Adipose tissue (tissue), 3 donors: Measurements from ENCODE around the gene GOLGA6L9. TPM values are rescaled to one million over a fixed set of nuclear protein-coding genes. Genes with fewer than 3 reads are reported as not detected.
"Not testable (repeated sequence)": the region's sequence is repeated elsewhere in the genome, so short reads cannot be mapped to it uniquely, and the experiment has no call there.

Experiments used
- H3K27ac ChIP-seq: one replicate; pipeline ENCODE4 v1.5.1; 2013; ENCODE audit warnings: low read depth, low read length
- WGBS, 3 donors: extraction: QIAGEN DNeasy Blood & Tissue Kit; methylation state at CpG; one replicate each; pipeline ENCODE4 v1.1.7; 2013; 5-methylcytosine and 5-hydroxymethylcytosine counted together
- polyA plus RNA-seq, 3 donors: library from polyadenylated mRNA; stranded (reverse); fragments of 200-250 nt; gene quantifications; one replicate each; pipeline ENCODE4 v1.2.3, GENCODE V29; 2013
- donor health status: healthy with polysubstance abuse.
- donor health status: Bipolar disorder and iron deficiency.
- donor health status: healthy.

GOLGA6L9 gene, protein sequence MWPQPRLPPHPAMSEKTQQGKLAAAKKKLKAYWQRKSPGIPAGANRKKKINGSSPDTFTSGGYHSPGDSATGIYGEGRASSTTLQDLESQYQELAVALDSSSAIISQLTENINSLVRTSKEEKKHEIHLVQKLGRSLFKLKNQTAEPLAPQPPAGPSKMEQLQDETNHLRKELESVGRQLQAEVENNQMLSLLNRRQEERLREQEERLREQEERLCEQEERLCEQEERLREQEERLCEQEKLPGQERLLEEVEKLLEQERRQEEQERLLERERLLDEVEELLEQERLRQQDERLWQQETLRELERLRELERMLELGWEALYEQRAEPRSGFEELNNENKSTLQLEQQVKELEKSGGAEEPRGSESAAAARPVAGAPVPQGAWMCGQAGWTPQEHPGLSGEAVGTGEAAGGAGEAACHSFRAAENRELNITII
- polyA plus RNA-seq, result 1 to 10 TPM in 2 of 3 donors, under 1 TPM in 1; 0.71 to 7.3 (median 1.7) TPM

DNA sequence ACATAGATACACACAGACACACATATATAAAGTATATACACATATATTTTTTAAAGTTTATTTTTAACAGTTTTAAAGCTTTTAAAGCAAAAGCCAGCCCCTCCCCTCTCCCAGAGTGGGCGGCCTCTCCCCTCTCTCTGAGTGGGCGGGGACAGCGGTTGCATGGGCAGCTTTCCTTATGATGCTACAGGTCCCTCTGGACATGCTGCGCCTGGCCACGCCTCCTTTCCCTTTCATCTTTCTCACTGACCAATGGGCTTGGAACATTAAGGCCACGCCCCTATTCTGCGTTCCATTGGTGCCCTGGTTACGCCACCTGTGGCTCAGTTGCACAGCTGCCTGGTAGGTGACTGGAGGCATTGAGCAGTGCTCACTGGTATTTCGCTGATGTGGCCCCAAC lies at the start of gene GOLGA6L9:
GOLGA6L9 (plus strand) TSS at position 124 of the 400 bp plus-strand sequence; CDS start at position 388, 264 bp downstream.
- 86 to 96% (median 96%) methylated on average over 5 to 8 of the region's 9 CpGs for WGBS, 3 donors
- H3K27ac ChIP-seq, result not testable (repeated sequence)

GRCh38 chr15:82381330-82381955 lies 48.2 kb upstream of the GOLGA6L9 start:
- H3K27ac ChIP-seq, result not testable (repeated sequence)
- WGBS, 3 donors, result 77 to 85% (median 83%) methylated on average over 10 of the region's 11 CpGs

DNA sequence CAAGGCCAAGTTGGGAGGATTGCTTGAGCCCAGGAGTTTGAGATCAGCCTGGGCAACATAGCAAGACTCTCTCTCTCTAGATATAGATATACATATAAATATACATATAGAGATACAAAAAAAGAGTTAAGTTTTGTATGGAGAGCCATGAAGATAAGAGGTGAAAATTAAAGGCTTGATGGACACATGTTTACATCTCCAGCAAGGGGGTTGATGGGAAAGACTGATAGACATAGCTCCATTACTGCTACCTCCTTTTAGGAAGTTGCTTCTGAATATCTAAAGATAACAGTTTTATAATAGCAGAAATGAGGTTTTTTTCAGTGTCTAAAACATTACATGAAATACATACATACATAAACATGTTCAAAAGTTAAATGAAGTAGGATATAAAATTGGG lies 42.4 kb upstream of the GOLGA6L9 start:
- H3K27ac ChIP-seq, result not testable (repeated sequence)

GRCh38 chr15:82390152-82390551 lies 39.5 kb upstream of the GOLGA6L9 start:
- not testable (repeated sequence) for H3K27ac ChIP-seq
- WGBS, 3 donors, result 96 to 100% (median 97%) methylated on average over 3 of the region's 3 CpGs

DNA sequence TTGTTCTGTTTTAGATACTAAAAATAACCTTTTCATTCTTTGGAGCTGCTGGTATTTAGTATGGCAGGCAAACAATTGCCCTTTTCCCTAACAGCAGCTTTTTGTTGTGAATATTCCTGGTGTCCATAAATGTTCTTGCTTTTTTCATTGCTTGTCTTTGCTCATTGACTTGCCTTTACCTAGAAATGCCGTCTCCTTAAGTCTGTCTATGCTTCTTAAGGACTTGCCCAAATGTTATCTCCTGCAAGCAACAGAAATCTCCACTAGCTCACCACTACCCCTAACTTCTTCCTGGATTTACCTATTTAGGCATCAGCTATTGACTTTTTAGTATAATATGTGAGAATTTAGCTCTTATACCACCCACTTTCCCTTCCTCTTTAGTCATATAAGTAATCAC lies 37.5 kb upstream of the GOLGA6L9 start:
- 89 to 96% (median 93%) methylated on average over 1 of the region's 1 CpG for WGBS, 3 donors
- not testable (repeated sequence) for H3K27ac ChIP-seq

DNA sequence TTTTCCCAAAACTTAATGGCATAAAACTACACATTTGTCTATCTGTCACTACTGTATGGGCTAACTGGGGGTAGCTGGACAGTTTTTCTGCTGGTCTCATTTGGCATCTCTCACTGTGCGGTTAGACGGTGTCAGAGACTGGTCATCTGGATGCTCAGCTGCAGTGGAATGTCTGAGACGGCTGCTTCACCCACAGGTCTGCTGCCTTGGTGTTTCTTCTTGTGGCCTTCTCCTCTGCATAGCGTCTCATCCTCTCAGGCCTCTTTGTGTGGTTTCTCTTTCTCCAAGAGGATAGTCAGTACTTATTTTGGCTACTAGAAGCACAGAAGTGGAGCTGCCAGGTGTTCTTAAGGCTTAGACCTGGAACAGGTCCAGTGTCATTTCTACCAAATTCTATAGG lies 35.9 kb upstream of the GOLGA6L9 start:
- WGBS, 3 donors, result 93 to 99% (median 96%) methylated on average over 4 of the region's 4 CpGs
- H3K27ac ChIP-seq, result no peak overlapping the region

GRCh38 chr15:82395788-82396187 lies 33.8 kb upstream of the GOLGA6L9 start:
- 80 to 85% (median 83%) methylated on average over 1 of the region's 4 CpGs for WGBS, 3 donors
- H3K27ac ChIP-seq, result not testable (repeated sequence)

DNA sequence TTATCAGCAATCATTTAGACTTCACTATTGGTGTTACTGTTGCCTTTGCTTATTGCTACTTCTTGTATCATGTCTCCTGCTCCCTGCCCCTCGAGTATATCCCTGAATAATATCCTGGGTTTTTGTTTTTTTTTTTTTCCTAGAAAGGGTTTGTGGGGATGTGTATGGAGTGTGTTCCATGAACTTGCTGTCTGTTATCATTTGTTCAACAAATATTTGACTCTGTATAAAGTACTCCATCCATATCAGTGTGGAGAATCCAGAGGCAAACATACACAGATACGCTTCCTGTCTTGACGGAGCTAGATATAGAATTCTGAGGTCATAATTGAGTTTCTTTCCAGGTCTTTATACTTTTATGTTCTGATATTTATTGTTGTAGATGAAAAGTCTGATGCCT lies 31.8 kb upstream of the GOLGA6L9 start:
- no peak overlapping the region for H3K27ac ChIP-seq

GRCh38 chr15:82398785-82399184 lies 30.8 kb upstream of the GOLGA6L9 start:
- no CpG with 5 or more reads among the region's 1 CpG for WGBS, 3 donors
- no peak overlapping the region for H3K27ac ChIP-seq

More for the DNA sequence above, 31.8 kb upstream of the GOLGA6L9 start:
- 54 to 93% (median 87%) methylated on average over 3 of the region's 3 CpGs for WGBS, 3 donors

DNA sequence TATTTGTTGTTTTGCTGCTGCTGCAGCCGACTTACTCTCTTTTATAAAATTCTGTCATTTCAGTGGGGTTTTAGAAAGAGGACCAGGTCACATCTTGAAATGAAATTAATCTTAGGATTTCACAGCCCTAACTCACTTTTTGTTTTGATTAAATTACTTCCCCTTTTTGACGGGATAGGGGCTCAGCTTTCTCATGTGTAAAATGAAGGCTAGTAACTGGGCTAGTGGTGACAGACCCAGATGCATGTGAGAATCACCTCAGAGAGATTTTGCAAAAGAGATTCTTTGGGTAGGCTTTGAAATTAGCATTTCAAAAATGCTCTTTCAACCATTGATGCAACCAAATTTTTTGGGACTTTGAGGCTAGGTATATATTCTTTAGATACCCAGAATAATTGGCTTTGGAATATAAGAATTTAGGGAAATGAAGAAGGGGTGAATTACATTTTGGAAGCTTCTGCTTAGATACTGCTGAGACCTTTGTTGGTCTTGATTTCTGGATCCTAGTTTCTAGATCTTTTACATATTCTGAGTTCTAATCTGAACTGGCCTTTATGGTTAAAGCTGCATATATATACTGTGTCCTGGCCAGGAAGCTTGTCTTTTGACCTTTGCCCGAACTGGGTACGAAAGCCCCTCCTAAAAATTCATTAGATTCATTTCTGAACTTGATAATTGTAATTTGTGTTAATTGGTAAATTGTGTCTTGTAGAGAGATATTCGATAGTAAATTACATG lies 30.1 kb upstream of the GOLGA6L9 start:
- 71 to 90% (median 86%) methylated on average over 5 of the region's 5 CpGs for WGBS, 3 donors

GRCh38 chr15:82401918-82402317 lies 27.7 kb upstream of the GOLGA6L9 start:
- WGBS, 3 donors, result 89 to 98% (median 93%) methylated on average over 4 to 6 of the region's 6 CpGs
- not testable (repeated sequence) for H3K27ac ChIP-seq

More for the DNA sequence above, 30.1 kb upstream of the GOLGA6L9 start:
- H3K27ac ChIP-seq, result not testable (repeated sequence)

DNA sequence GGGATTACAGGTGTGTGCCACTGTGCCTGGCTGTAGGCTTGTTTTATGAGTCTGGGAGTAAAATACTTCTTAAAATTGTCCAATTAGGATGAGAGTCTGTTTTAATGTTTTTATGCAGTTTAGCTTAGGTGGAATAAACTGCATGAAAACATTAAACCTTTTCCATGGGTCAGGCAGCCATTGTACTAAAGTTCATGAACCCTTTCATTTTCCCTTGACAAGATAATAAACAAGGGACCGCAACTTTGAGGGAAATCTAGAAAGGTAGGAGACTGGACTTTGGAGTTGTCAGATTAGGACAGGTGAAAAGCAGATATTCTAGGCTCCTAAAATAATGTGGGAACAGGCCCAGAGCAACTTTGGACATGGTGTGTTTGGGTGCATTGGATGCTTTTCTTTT lies 27.3 kb upstream of the GOLGA6L9 start:
- WGBS, 3 donors, result 68 to 97% (median 93%) methylated on average over 1 of the region's 1 CpG
- H3K27ac ChIP-seq, result not testable (repeated sequence)

- not testable (repeated sequence) for H3K27ac ChIP-seq
- WGBS, 3 donors, result 35 to 73% (median 70%) methylated on average over 2 of the region's 2 CpGs
Measured at GRCh38 chr15:82406211-82406610, 23.4 kb upstream of the GOLGA6L9 start.

DNA sequence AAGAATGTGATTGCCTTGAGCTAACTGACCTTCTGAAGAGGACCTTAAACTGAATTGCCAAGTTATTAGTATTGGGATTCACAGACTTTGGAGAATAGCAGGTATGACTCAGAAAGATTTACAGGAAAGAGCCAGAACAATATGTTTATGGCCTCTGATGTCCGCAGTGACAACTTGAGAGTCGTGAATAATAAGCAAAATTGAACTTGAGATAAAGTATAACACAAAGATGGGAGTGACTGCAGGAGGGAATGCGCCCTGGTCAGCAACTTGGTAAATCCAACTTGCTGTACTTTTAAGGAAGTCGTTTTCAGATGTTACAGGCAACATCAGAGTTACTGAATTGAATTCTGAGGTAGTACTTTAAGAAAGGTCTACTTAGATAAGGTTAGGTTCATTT lies 19.3 kb upstream of the GOLGA6L9 start:
- WGBS, 3 donors, result 74 to 87% (median 83%) methylated on average over 4 of the region's 4 CpGs
- not testable (repeated sequence) for H3K27ac ChIP-seq

DNA sequence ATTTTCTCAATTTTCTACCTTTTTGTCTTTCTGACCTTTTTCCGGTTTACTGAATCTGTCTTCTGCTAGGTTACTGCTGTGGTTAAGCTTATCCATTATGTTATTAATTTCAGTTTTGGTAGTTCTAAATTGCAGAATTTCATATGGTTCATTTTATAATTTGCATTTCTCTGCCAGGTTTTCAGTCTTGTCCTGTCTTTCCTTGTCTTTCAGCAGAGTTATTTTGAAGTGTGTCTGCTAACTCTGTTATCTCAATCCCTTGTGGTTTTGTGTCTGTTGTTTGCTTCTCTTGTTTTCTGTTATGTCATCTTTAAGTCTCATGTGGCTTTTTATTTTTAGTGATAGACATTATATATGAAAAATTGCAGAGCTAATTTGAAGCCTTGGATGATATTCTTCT lies 18.0 kb upstream of the GOLGA6L9 start:
- WGBS, 3 donors, result 97 to 100% (median 98%) methylated on average over 1 of the region's 1 CpG
- H3K27ac ChIP-seq, result not testable (repeated sequence)

- not testable (repeated sequence) for H3K27ac ChIP-seq
- WGBS, 3 donors, result 22 to 70% (median 58%) methylated on average over 6 of the region's 6 CpGs
Measured at GRCh38 chr15:82414525-82415191, 15.0 kb upstream of the GOLGA6L9 start.

DNA sequence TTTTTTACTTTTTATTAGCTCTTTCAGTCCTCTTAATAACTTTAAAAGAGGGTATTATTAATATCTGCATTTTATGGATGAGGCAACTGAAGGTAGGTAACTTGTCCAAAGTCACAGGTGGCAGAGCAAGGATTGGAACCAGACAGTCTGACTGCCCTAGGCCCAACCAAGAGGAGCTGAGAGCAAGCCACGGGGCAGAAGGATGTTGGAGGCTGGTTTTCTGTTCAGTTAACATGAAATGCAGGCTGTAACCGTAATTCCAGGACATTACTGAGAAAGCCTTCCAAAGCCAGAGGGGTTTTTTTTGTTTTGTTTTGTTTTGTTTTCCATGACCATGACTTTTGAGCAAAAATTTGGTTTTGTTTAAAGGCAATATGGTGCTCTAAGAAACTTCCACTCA lies 9.1 kb upstream of the GOLGA6L9 start:
- 81 to 99% (median 93%) methylated on average over 2 of the region's 2 CpGs for WGBS, 3 donors
- H3K27ac ChIP-seq, result not testable (repeated sequence)

DNA sequence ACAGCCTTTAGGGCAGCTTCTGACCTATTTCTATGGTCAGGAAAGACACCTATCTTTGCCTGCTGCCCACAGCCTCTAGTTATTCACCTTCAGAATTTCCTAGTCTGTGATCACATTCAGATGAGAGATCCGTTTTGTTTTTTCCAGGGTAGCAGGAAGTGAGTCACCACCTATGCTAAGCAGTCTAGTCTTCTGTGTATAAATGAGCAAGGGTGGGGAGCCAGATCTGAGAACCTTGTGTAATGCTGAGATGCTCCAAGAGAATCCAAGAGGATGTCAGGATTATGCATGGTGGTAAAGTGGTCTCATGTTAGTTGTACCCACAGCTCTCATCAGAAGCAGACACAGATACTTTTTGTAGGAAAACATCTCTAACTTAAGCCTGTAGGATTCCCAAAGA lies 8.7 kb upstream of the GOLGA6L9 start:
- WGBS, 3 donors, result no CpG with 5 or more reads among the region's 1 CpG
- not testable (repeated sequence) for H3K27ac ChIP-seq

DNA sequence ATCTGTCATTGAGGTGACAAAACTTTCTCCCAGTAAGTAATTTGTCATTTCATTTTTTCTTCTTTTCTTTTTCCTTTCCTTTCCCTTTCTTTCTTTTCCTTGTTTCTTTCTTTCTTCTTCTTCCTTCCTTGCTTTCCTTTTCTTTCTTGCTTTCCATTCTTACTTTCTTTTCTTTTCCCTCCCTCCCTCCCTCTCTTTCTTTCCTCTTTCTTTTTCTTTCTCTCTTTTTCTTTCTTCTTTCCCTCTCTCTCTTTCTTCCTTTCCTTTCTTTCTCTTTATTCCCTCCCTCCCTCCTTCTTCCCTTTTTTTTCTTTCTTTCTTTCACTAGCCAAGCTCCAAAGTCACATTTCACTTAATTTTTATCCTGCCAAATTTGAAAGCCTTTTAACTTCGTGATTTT lies 2.5 kb upstream of the GOLGA6L9 start:
- WGBS, 3 donors, result 20 to 63% (median 50%) methylated on average over 1 of the region's 1 CpG
- not testable (repeated sequence) for H3K27ac ChIP-seq
